Measurements from ENCODE around the gene DRG1.
"Not testable (repeated sequence)": the region's sequence is repeated elsewhere in the genome, so short reads cannot be mapped to it uniquely, and the experiment has no call there.

Gene DRG1

DNA sequence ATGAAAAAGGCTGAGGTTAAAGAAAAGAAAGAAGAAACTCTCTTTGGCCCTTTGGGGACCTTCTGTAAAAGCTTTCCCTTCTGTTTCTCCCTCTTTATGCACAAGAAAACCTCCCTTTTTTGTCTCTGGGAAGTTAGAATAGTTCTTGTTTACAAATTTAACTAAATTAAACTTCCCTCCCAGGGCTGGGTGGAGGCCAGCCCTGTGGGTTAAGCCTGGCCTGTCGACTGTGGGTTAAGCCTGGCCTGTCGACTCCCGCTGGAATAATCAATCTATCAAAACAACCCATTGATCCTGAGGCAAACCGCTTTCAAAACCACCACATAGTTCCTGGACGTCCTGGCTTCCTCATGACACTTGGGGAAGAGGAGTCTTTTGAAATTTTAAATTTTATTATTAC, 1.2 kb upstream of the DRG1 start:
- no peak for DNase-seq (ENCODE audit: low spot score)
- no peak for TF ChIP-seq CTCF (IDR thresholded peaks at IDR 0.05; ENCODE audit: borderline replicate concordance, control extremely low read depth, extremely low read depth, insufficient read depth, missing control alignments)
- in situ Hi-C loops (cut with MboI; ENCODE audit: low sequenced_read_pairs, unreplicated experiment), result no loop called here

DNA sequence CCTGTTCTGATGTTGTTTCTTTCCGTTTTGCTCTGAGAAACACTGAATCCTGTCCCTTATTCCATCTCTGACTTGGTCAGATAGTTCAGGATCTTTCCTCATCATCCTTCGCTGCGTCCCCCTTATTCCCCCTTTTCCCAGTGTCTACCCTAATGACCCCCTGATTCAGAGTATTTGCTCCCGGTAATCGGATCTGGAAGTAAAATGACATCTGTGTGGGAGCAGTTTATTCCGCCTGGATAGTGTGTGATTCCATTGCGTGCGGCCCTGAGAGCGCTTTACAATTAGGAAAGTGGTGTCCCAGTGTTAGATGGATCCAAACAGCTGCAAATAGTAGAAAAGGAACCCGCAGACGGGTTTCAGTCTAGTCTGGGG, 606 bp downstream of the DRG1 start:
- no peak for DNase-seq (ENCODE audit: low spot score)
- TF ChIP-seq CTCF (IDR thresholded peaks at IDR 0.05; ENCODE audit: borderline replicate concordance, control extremely low read depth, extremely low read depth, insufficient read depth, missing control alignments), result no peak
- in situ Hi-C loops (cut with MboI; ENCODE audit: low sequenced_read_pairs, unreplicated experiment), result no loop called here

DNA sequence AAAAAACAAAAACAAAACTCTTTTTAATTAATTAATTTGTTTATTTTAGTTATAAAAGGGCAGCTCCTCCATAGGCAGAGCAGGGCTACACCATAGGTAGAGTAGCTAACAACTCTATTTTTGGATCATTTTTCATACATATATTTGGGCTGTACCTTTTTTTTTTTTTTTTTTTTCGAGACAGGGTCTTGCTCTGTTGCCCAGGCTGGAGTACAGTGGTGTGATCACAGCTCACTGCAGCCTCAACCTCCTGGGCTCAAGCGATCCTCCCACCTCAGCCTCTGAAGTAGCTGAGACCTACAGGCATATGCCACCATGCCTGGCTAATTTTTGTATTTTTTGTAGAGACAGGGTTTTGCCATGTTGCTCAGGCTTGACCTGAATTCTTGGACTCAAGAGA, 2.9 kb downstream of the DRG1 start:
- DNase-seq (ENCODE audit: low spot score); in situ Hi-C loops (cut with MboI; ENCODE audit: low sequenced_read_pairs, unreplicated experiment): not testable (repeated sequence)

DNA sequence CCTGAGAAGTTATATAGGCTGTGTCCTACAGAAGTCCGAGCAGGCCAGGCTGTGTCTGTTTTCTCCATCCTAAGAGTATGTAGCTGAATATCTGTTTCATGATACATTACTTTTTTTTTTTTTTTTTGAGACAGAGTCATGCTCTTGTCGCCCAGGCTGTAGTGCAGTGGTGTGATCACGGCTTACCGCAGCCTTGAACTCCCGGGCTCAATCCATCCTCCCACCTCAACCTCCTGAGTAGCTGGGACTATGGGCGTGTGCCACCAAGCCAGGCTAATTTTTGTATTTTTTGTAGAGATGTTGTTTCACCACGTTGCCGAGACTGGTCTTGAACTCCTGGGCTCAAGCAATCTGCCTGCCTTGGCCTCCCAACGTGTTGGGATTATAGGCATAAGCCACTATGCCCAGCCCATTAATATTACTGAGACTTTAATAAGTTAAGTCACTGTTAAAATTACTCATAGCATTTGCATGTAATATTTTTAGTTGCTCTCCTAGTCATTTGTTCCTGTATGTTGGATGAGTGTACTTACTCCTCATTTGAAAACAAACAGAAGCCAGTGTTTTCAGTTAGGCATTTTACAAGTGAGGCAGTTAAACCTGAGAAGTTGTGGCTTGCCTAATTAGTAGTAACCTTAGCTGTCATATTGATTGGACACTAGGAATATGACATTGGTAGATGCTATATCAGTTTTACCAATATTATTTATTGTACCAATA, 26.1 kb downstream of the DRG1 start:
- no peak for DNase-seq (ENCODE audit: low spot score)
- in situ Hi-C loops (cut with MboI; ENCODE audit: low sequenced_read_pairs, unreplicated experiment), result no loop called here

DNA sequence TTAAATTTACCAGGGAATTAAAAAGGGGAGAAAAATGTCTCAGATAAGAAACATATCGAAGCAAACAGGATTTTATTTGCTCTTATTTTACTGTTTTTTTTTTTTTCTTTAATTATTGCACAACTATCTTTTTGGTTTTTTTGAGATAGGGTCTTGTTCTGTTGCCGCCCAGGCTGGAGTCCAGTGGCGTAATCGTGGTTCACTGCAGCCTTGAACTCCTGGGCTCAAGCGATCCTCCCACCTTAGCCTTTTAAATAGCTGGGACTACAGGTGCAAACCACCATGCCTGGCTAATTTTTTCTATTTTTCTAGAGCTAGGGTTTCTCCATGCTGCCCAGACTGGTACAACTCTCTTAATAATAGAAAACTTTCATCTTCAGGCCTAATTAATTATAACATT, 32.5 kb downstream of the DRG1 start:
- in situ Hi-C loops (cut with MboI; ENCODE audit: low sequenced_read_pairs, unreplicated experiment), result no loop called here
- TF ChIP-seq CTCF (IDR thresholded peaks at IDR 0.05; ENCODE audit: borderline replicate concordance, control extremely low read depth, extremely low read depth, insufficient read depth, missing control alignments), result no peak

More for the DNA sequence above, 26.1 kb downstream of the DRG1 start:
- TF ChIP-seq CTCF (IDR thresholded peaks at IDR 0.05; ENCODE audit: borderline replicate concordance, control extremely low read depth, extremely low read depth, insufficient read depth, missing control alignments), result no peak

GRCh38 chr22:31436132-31436531, 36.7 kb downstream of the DRG1 start:
- in situ Hi-C loops (cut with MboI; ENCODE audit: low sequenced_read_pairs, unreplicated experiment), result no loop called here
- DNase-seq (ENCODE audit: low spot score), result no peak
- TF ChIP-seq CTCF (IDR thresholded peaks at IDR 0.05; ENCODE audit: borderline replicate concordance, control extremely low read depth, extremely low read depth, insufficient read depth, missing control alignments), result no peak

More for the DNA sequence above, 32.5 kb downstream of the DRG1 start:
- DNase-seq (ENCODE audit: low spot score), result no peak

GRCh38 chr22:31439808-31440207, 40.4 kb downstream of the DRG1 start:
- no peak for TF ChIP-seq CTCF (IDR thresholded peaks at IDR 0.05; ENCODE audit: borderline replicate concordance, control extremely low read depth, extremely low read depth, insufficient read depth, missing control alignments)
- DNase-seq (ENCODE audit: low spot score), result no peak
- in situ Hi-C loops (cut with MboI; ENCODE audit: low sequenced_read_pairs, unreplicated experiment), result no loop called here

Measured in GM13976 (cell line).